Heart left ventricle (tissue), 16 donors: ENCODE data around the gene DNAJC27. TPM values are rescaled to one million over a fixed set of nuclear protein-coding genes. Genes with fewer than 3 reads are reported as not detected.
A peak's percentile ranks its signal among the peaks of the same experiment; 100 is the strongest.

ENCODE experiments used
- ATAC-seq, 4 donors: fragments of 200-7000 bp; cut with Tn5 transposase; one replicate each; pipeline ENCODE4 v1.9.1; 2020 to 2022; ENCODE audit warnings: moderate library complexity in 4 of 4, mild to moderate bottlenecking in 3 of 4, moderate number of reproducible peaks in 1 of 4
- DNase-seq, 5 donors: peaks; one replicate each; pipeline ENCODE4 v3.0.0-alpha.2; 2020
- H3K27ac ChIP-seq, 12 donors: fragments of 200-600 bp; sonication (generic) in 4 of 12; one replicate each; pipeline versions ENCODE4 v1.5.0 to v1.8.0; 2016 to 2022; ENCODE audit warnings: mild to moderate bottlenecking in 2 of 12
- H3K27me3 ChIP-seq, 9 donors: fragments of 200-600 bp; sonication (generic) in 2 of 9; one replicate each; pipeline versions ENCODE4 v1.5.1 to v1.8.0; 2016 to 2022; ENCODE audit warnings: mild to moderate bottlenecking in 3 of 9
- H3K36me3 ChIP-seq, 9 donors: fragments of 200-600 bp; sonication (generic) in 2 of 9; one replicate each; pipeline versions ENCODE4 v1.5.0 to v1.8.0; 2018 to 2022; ENCODE audit warnings: mild to moderate bottlenecking in 2 of 9
- H3K4me1 ChIP-seq, 12 donors: fragments of 200-600 bp; sonication (generic) in 4 of 12; one replicate each; pipeline versions ENCODE4 v1.5.0 to v1.8.0; 2016 to 2022; ENCODE audit warnings: mild to moderate bottlenecking in 3 of 12
- H3K4me3 ChIP-seq, 12 donors: fragments of 200-600 bp; sonication (generic) in 4 of 12; one replicate each; pipeline versions ENCODE4 v1.5.0 to v1.8.0; 2017 to 2022; ENCODE audit warnings: mild to moderate bottlenecking in 9 of 12, moderate library complexity in 4 of 12
- H3K9me3 ChIP-seq, 12 donors: fragments of 200-600 bp; sonication (generic) in 4 of 12; one replicate each; pipeline versions ENCODE4 v1.5.0 to v1.8.0; 2016 to 2022; ENCODE audit warnings: mild to moderate bottlenecking in 1 of 12
- CTCF ChIP-seq, 12 donors: fragments of 200-600 bp; sonication (generic) in 4 of 12; IDR thresholded peaks; one replicate each; pipeline versions ENCODE4 v1.5.0 to v1.8.0; 2018 to 2022; ENCODE audit warnings: antibody characterized with exemption in 12 of 12, mild to moderate bottlenecking in 5 of 12
- POLR2A ChIP-seq, 2 donors: fragments of 450-650 bp; IDR thresholded peaks; one replicate each; pipeline ENCODE4 v1.6.1; 2017; ENCODE audit warnings: antibody characterized with exemption in 2 of 2, mild to moderate bottlenecking in 2 of 2, moderate library complexity in 2 of 2
- WGBS, 4 donors: extraction: QIAGEN DNeasy Blood & Tissue Kit in 2 of 4; methylation state at CpG; one replicate each; pipeline versions ENCODE4 v1.1.5 to v1.1.7; 2013 to 2018; 5-methylcytosine and 5-hydroxymethylcytosine counted together
- intact Hi-C, 10 donors: fragments of 100-400 bp; cut with DNase I; formaldehyde crosslinking; loops; one replicate each; pipeline versions ENCODE4 v1.11.1 to v1.14.2; 2022
- polyA plus RNA-seq, 2 donors: library from polyadenylated mRNA; stranded (reverse); fragments of 200-250 nt; gene quantifications; one replicate each; pipeline ENCODE4 v1.2.3, GENCODE V29; 2013
- total RNA-seq, 9 donors: library from RNA; depleted of rRNA in 2 of 9; stranded (reverse); fragments of >200 nt in 2 of 9; fragmentation: NEBNext Ultra II Directional in 3 of 9; extraction: Animal tissue kit (Norgen Biotek cat#: 25700) in 3 of 9; gene quantifications; one replicate each; pipeline versions ENCODE4 v1.1.0 to v1.2.4, GENCODE V29; 2016 to 2023
- donor health status: ischemic (EF 13 %, LVEDD 7.1; RV severe dilation, severe dysfunction).
- donor health status: healthy with polysubstance abuse.
- donor health status: DM: no; HTN: yes; CAD: no.
- donor health status: DM: no; HTN: no; CAD: no.
- donor health status: ischemic (EF 25% LVEDD 6.9; RV normal size, moderate dysfunction).
- donor health status: ischemic (EF 25% LVEDD 5.7; RV mildly dilated, moderate dysfunction).
- donor health status: healthy.
- donor health status: DM: yes; HTN: yes; CAD: no.
- donor health status: ischemic (EF 35%, LVEDD 5.7; RV mildly dilated, moderate dysfunction).
- donor health status: nonischemic (EF 11% LVEDD 7.7; RV severe dilation, severe dysfunction).
- donor health status: DM: yes; HTN: yes; CAD: no.
- donor health status: PGD.
- donor health status: ischemic (EF 29% LVEDD 5.4; RV normal size, mild dysfunction).
- donor health status: nonischemic (EF 23%, LVEDD 6.1; RV moderate dilation, normal function).

The DNAJC27 gene
- total and polyA plus RNA-seq, 11 donors, result 4.3 to 13.6 (median 8.7) TPM

- 56 to 61% (median 60%) methylated on average over 11 of the region's 11 CpGs for WGBS, 4 donors
- H3K36me3 ChIP-seq, result no peaks in the 10 kb centered on the region
- H3K27me3 ChIP-seq, result no peaks in the 10 kb centered on the region
- H3K27ac ChIP-seq, result no peak overlapping the region
- DNase-seq (no peak), ATAC-seq (peak in 2 of 4 donors; percentile 10 to 39)
- H3K9me3 ChIP-seq, result no peaks in the 10 kb centered on the region
- intact Hi-C loops, result no loop called here
- TF ChIP-seq CTCF (IDR thresholded peaks at IDR 0.05) (no peak), POLR2A (IDR thresholded peaks at IDR 0.05) (no peak)
- H3K4me3 ChIP-seq, result no peak overlapping the region
- H3K4me1 ChIP-seq, result peaks cover 0 to 4% (median 0%) of the 10 kb centered on the region in 12 donors
Observed at GRCh38 chr2:25009954-25010353, 38.2 kb upstream of the DNAJC27 start.

- no peaks in the 10 kb centered on the region for H3K9me3 ChIP-seq
- peaks cover 0 to 13% (median 2%) of the 10 kb centered on the region in 12 donors for H3K4me1 ChIP-seq
- H3K36me3 ChIP-seq, result no peaks in the 10 kb centered on the region
- no peaks in the 10 kb centered on the region for H3K27me3 ChIP-seq
- no peak overlapping the region for H3K4me3 ChIP-seq
- TF ChIP-seq POLR2A (IDR thresholded peaks at IDR 0.05) (no peak), CTCF (IDR thresholded peaks at IDR 0.05) (no peak)
- ATAC-seq (no peak), DNase-seq (no peak)
- intact Hi-C loops, result no loop called here
- WGBS, 4 donors, result 61 to 74% (median 66%) methylated on average over 1 of the region's 1 CpG
- no peak overlapping the region for H3K27ac ChIP-seq
Observed at GRCh38 chr2:25002066-25002465, 30.3 kb upstream of the DNAJC27 start.

- TF ChIP-seq CTCF (IDR thresholded peaks at IDR 0.05) (no peak), POLR2A (IDR thresholded peaks at IDR 0.05) (no peak)
- intact Hi-C loops, result no loop called here
Observed at GRCh38 chr2:25001325-25001637, 29.5 kb upstream of the DNAJC27 start.

GRCh38 chr2:25000503-25001324 is 29.0 kb upstream of the DNAJC27 start:
- DNase-seq (no peak), ATAC-seq (peak in 1 of 4 donors; percentile 16)
- WGBS, 4 donors, result 51 to 66% (median 57%) methylated on average over 6 of the region's 6 CpGs
- Histone ChIP-seq H3K4me1 (peaks cover 0 to 20% (median 5%) of the 10 kb centered on the region in 12 donors), H3K27me3 (no peaks in the 10 kb centered on the region), H3K9me3 (no peaks in the 10 kb centered on the region), H3K27ac (no peak overlapping the region), H3K4me3 (no peak overlapping the region), H3K36me3 (no peaks in the 10 kb centered on the region)
- no peak for TF ChIP-seq CTCF (IDR thresholded peaks at IDR 0.05)
- TF ChIP-seq POLR2A (IDR thresholded peaks at IDR 0.05), result no peak
- intact Hi-C loops, result no loop called here

More at GRCh38 chr2:25001325-25001637, 29.5 kb upstream of the DNAJC27 start:
- H3K4me3 ChIP-seq, result no peak overlapping the region
- no peaks in the 10 kb centered on the region for H3K36me3 ChIP-seq
- H3K27me3 ChIP-seq, result no peaks in the 10 kb centered on the region
- DNase-seq (no peak), ATAC-seq (no peak)
- WGBS, 4 donors, result 65 to 70% (median 69%) methylated on average over 7 of the region's 7 CpGs
- no peaks in the 10 kb centered on the region for H3K9me3 ChIP-seq
- peaks cover 0 to 20% (median 5%) of the 10 kb centered on the region in 12 donors for H3K4me1 ChIP-seq
- H3K27ac ChIP-seq, result no peak overlapping the region
